MM.1S (cell line): Measurements from ENCODE around the gene TTC33.
"Not testable (repeated sequence)": the region's sequence is repeated elsewhere in the genome, so short reads cannot be mapped to it uniquely, and the experiment has no call there.

Source experiments
- DNase-seq: peaks from one replicate; pipeline ENCODE4 v3.0.0-alpha.2; 2015
- H2AFZ ChIP-seq: fragments of 300-600 bp; sonication (generic); 2 replicates; pipeline ENCODE4 v1.6.0; 2016; ENCODE audit warnings: antibody characterized with exemption, low read length
- H3F3A ChIP-seq: fragments of 300-600 bp; sonication (generic); 2 replicates; pipeline ENCODE4 v1.6.1; 2016; ENCODE audit warnings: mild to moderate bottlenecking, antibody characterized with exemption, low read length, moderate library complexity, mixed read lengths; ENCODE audit not compliant: insufficient read depth
- H3K27ac ChIP-seq: fragments of 300-600 bp; sonication (generic); 2 replicates; pipeline ENCODE4 v1.5.1; 2016; ENCODE audit warnings: mild to moderate bottlenecking, low read length
- H3K27me3 ChIP-seq: fragments of 300-600 bp; sonication (generic); replicated peaks from 2 replicates; pipeline ENCODE4 v1.6.0; 2016; ENCODE audit warnings: low read length; ENCODE audit not compliant: insufficient read depth
- H3K36me3 ChIP-seq: fragments of 300-600 bp; sonication (generic); replicated peaks from 2 replicates; pipeline ENCODE4 v1.6.1; 2016; ENCODE audit warnings: mild to moderate bottlenecking, low read length, mixed read lengths; ENCODE audit not compliant: insufficient read depth
- H3K4me1 ChIP-seq: fragments of 300-600 bp; sonication (generic); 2 replicates; pipeline ENCODE4 v1.6.1; 2016; ENCODE audit warnings: low read length, mixed read lengths
- H3K4me2 ChIP-seq: fragments of 300-600 bp; sonication (generic); 2 replicates; pipeline ENCODE4 v1.6.0; 2016; ENCODE audit warnings: low read depth, low read length
- H3K4me3 ChIP-seq: fragments of 300-600 bp; sonication (generic); 2 replicates; pipeline ENCODE4 v1.5.1; 2016; ENCODE audit warnings: low read length, mixed read lengths
- H3K79me2 ChIP-seq: fragments of 300-600 bp; sonication (generic); 2 replicates; pipeline ENCODE4 v1.6.1; 2016; ENCODE audit warnings: mixed run types, low read length, mixed read lengths
- H3K9ac ChIP-seq: fragments of 300-600 bp; sonication (generic); 2 replicates; pipeline ENCODE4 v1.6.1; 2016; ENCODE audit warnings: low read length, mixed read lengths
- H3K9me2 ChIP-seq: fragments of 300-600 bp; sonication (generic); replicated peaks from 2 replicates; pipeline ENCODE4 v1.6.1; 2016; ENCODE audit warnings: mild to moderate bottlenecking, low read length, mixed read lengths; ENCODE audit not compliant: insufficient read depth
- H3K9me3 ChIP-seq: fragments of 300-600 bp; sonication (generic); replicated peaks from 2 replicates; pipeline ENCODE4 v1.6.1; 2016; ENCODE audit warnings: mild to moderate bottlenecking, low read length, mixed read lengths; ENCODE audit not compliant: insufficient read depth
- H4K20me1 ChIP-seq: fragments of 300-600 bp; sonication (generic); 2 replicates; pipeline ENCODE4 v1.6.1; 2016; ENCODE audit warnings: mild to moderate bottlenecking, low read length, moderate library complexity, mixed read lengths; ENCODE audit not compliant: insufficient read depth
- EZH2 ChIP-seq: fragments of 300-600 bp; sonication (generic); optimal IDR thresholded peaks from 2 replicates; pipeline ENCODE3; 2017; ENCODE audit warnings: low read depth, mild to moderate bottlenecking, antibody characterized with exemption, low read length, mixed read lengths
- EZH2phosphoT487 ChIP-seq: fragments of 300-600 bp; sonication (generic); IDR thresholded peaks from 2 replicates; pipeline ENCODE4 v1.6.1; 2018; ENCODE audit warnings: antibody characterized with exemption, low read length
- TF ChIP-seq, protein P1 (sequence below): fragments of 300-600 bp; sonication (generic); IDR thresholded peaks from 2 replicates; pipeline ENCODE4 v1.5.1; 2016; ENCODE audit warnings: antibody characterized with exemption, low read length, mixed read lengths

The TTC33 gene

GRCh38 chr5:40568548-40568947 lies 187.2 kb downstream of the TTC33 start:
- no peak overlapping the region for H3K9ac ChIP-seq
- H3K9me2 ChIP-seq, result no peaks in the 10 kb centered on the region

DNA sequence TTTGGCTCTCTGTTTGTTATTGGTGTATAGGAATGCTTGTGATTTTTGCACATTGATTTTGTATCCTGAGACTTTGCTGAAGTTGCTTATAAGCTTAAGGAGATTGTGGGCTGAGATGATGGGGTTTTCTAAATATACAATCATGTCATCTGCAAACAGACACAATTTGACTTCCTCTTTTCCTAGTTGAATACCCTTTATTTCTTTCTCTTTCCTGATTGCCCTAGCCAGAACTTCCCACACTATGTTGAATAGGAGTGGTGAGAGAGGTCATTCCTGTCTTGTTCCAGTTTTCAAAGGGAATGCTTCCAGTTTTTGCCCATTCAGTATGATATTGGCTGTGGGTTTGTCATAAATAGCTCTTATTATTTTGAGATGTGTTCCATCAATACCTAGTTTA lies 192.6 kb downstream of the TTC33 start:
- H4K20me1 ChIP-seq, H3K36me3 ChIP-seq, DNase-seq, H3K4me3 ChIP-seq, H3K79me2 ChIP-seq, H3K9ac ChIP-seq, H3K9me3 ChIP-seq, H2AFZ ChIP-seq, H3F3A ChIP-seq, H3K4me1 ChIP-seq, H3K9me2 ChIP-seq, H3K27ac ChIP-seq, H3K27me3 ChIP-seq, H3K4me2 ChIP-seq: not testable (repeated sequence)

More at GRCh38 chr5:40568548-40568947, 187.2 kb downstream of the TTC33 start:
- Histone ChIP-seq H3K36me3 (no peaks in the 10 kb centered on the region), H3K27me3 (no peaks in the 10 kb centered on the region), H3F3A (no peaks in the 10 kb centered on the region), H3K27ac (no peak overlapping the region), H3K9me3 (no peaks in the 10 kb centered on the region), H4K20me1 (no peaks in the 10 kb centered on the region), H2AFZ (no peak overlapping the region), H3K4me2 (no peak overlapping the region), H3K4me3 (no peak overlapping the region), H3K79me2 (no peaks in the 10 kb centered on the region), H3K4me1 (0 out of 2 replicates have a peak, but pooled peaks cover 7% of the 10 kb centered on the region)
- no peak for DNase-seq
- no peak for TF ChIP-seq EZH2phosphoT487
- TF ChIP-seq, protein P1, sequence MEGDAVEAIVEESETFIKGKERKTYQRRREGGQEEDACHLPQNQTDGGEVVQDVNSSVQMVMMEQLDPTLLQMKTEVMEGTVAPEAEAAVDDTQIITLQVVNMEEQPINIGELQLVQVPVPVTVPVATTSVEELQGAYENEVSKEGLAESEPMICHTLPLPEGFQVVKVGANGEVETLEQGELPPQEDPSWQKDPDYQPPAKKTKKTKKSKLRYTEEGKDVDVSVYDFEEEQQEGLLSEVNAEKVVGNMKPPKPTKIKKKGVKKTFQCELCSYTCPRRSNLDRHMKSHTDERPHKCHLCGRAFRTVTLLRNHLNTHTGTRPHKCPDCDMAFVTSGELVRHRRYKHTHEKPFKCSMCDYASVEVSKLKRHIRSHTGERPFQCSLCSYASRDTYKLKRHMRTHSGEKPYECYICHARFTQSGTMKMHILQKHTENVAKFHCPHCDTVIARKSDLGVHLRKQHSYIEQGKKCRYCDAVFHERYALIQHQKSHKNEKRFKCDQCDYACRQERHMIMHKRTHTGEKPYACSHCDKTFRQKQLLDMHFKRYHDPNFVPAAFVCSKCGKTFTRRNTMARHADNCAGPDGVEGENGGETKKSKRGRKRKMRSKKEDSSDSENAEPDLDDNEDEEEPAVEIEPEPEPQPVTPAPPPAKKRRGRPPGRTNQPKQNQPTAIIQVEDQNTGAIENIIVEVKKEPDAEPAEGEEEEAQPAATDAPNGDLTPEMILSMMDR, result no peak
- TF ChIP-seq EZH2, result no peak

- H3K27me3 ChIP-seq, result no peaks in the 10 kb centered on the region
- no peaks in the 10 kb centered on the region for H3K9me2 ChIP-seq
- no peaks in the 10 kb centered on the region for H3K36me3 ChIP-seq
- no peak overlapping the region for H3K4me3 ChIP-seq
- no peak for DNase-seq
- H3F3A ChIP-seq, result no peaks in the 10 kb centered on the region
- H3K4me2 ChIP-seq, result no peak overlapping the region
- H3K9ac ChIP-seq, result no peak overlapping the region
- TF ChIP-seq EZH2phosphoT487, result no peak
- TF ChIP-seq, protein P1, result no peak
- TF ChIP-seq EZH2, result no peak
- no peaks in the 10 kb centered on the region for H3K4me1 ChIP-seq
- no peak overlapping the region for H2AFZ ChIP-seq
- H3K27ac ChIP-seq, result no peak overlapping the region
- H3K9me3 ChIP-seq, result no peaks in the 10 kb centered on the region
- no peaks in the 10 kb centered on the region for H4K20me1 ChIP-seq
- no peaks in the 10 kb centered on the region for H3K79me2 ChIP-seq
Measured at GRCh38 chr5:40560474-40561110, 195.2 kb downstream of the TTC33 start.

- H3F3A ChIP-seq, result no peaks in the 10 kb centered on the region
- H3K9me2 ChIP-seq, result no peaks in the 10 kb centered on the region
- no peaks in the 10 kb centered on the region for H3K27me3 ChIP-seq
- no peak overlapping the region for H2AFZ ChIP-seq
- H3K36me3 ChIP-seq, result no peaks in the 10 kb centered on the region
- no peak overlapping the region for H3K9ac ChIP-seq
- no peak overlapping the region for H3K4me2 ChIP-seq
- H3K4me1 ChIP-seq, result no peaks in the 10 kb centered on the region
- no peaks in the 10 kb centered on the region for H4K20me1 ChIP-seq
- TF ChIP-seq, protein P1, result no peak
- no peak for TF ChIP-seq EZH2phosphoT487
- TF ChIP-seq EZH2, result no peak
- H3K27ac ChIP-seq, result no peak overlapping the region
- no peaks in the 10 kb centered on the region for H3K9me3 ChIP-seq
- no peak overlapping the region for H3K4me3 ChIP-seq
- no peak for DNase-seq
- no peaks in the 10 kb centered on the region for H3K79me2 ChIP-seq
Measured at GRCh38 chr5:40559306-40559705, 196.5 kb downstream of the TTC33 start.
